ENCODE data around the gene BLZF1.

DNA sequence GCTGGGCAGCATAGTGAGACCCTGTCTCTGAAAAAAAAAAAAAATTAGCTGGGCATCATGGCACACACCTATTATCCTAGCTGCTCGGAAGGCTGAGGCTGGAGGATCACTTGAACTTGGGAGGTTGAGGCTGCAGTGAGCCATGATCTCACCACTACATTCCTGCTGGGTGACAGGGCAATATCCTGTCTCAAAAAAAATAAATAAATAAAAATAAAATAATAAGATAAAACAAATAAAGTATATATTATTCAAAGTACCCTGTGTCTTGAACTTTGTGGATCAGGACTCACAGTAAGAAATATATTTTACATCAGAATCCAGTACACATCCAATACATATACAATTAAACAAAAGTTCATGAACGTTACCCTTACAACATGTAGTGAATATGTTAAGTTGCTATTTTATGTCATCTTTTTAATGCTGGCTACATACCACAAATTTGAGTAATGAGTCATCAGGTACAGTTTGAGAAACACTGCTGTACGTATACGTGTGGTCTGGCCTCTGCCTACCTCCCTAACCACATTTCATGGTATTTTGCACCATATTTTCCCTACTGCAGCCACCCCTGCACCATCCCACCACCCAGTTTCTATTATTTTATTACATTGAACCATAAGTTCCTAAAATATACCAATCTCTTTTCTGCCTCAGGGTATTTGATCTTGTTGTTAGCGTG is 4.8 kb upstream of the BLZF1 start:
- no peak for TF ChIP-seq POLR2A (IDR thresholded peaks at IDR 0.05)
- TF ChIP-seq, protein P1, sequence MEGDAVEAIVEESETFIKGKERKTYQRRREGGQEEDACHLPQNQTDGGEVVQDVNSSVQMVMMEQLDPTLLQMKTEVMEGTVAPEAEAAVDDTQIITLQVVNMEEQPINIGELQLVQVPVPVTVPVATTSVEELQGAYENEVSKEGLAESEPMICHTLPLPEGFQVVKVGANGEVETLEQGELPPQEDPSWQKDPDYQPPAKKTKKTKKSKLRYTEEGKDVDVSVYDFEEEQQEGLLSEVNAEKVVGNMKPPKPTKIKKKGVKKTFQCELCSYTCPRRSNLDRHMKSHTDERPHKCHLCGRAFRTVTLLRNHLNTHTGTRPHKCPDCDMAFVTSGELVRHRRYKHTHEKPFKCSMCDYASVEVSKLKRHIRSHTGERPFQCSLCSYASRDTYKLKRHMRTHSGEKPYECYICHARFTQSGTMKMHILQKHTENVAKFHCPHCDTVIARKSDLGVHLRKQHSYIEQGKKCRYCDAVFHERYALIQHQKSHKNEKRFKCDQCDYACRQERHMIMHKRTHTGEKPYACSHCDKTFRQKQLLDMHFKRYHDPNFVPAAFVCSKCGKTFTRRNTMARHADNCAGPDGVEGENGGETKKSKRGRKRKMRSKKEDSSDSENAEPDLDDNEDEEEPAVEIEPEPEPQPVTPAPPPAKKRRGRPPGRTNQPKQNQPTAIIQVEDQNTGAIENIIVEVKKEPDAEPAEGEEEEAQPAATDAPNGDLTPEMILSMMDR (IDR thresholded peaks at IDR 0.05) = no peak
- TF ChIP-seq EP300 (IDR thresholded peaks at IDR 0.05) = no peak
- no peak for TF ChIP-seq POLR2AphosphoS5 (IDR thresholded peaks at IDR 0.05)
